Sigmoid colon (tissue), 3 donors: ENCODE data around the gene FERMT2.

Experiments
- CTCF ChIP-seq, 4 experiments: fragments of 450-650 bp in 3 of 4; fragments of 200-600 bp in 1 of 4; IDR thresholded peaks; one replicate each; pipeline ENCODE4 v1.5.1; 2016 to 2019; ENCODE audit warnings: antibody characterized with exemption in 4 of 4, mild to moderate bottlenecking in 3 of 4, moderate library complexity in 2 of 4
- POLR2A ChIP-seq, 2 donors: fragments of 450-650 bp; IDR thresholded peaks; one replicate each; pipeline ENCODE4 v1.6.1; 2016; ENCODE audit warnings: antibody characterized with exemption in 2 of 2, mild to moderate bottlenecking in 2 of 2, moderate library complexity in 2 of 2

GRCh38 chr14:52914295-52914694 lies 36.6 kb downstream of the FERMT2 start:
- TF ChIP-seq CTCF (IDR thresholded peaks at IDR 0.05) (no peak), POLR2A (IDR thresholded peaks at IDR 0.05) (no peak)
